B cell (primary cell): Measurements from ENCODE around the gene NFE2. TPM values are rescaled to one million over a fixed set of nuclear protein-coding genes. Genes with fewer than 3 reads are reported as not detected.

Experiments used
- ATAC-seq: fragments of 200-7000 bp; cut with Tn5 transposase; one replicate; pipeline ENCODE4 v1.10.0; 2021; ENCODE audit warnings: low read depth, mild to moderate bottlenecking, moderate number of reproducible peaks, moderate library complexity
- CTCF ChIA-PET: fragments of 350-600 bp; sonication (Branson Sonifier 250); formaldehyde crosslinking; loops from one replicate; lab custom pipeline; 2021; ENCODE audit warnings: antibody characterized with exemption, inconsistent platforms; lab: Charles Lee
- POLR2A ChIA-PET: fragments of 350-600 bp; sonication (Branson Sonifier 250); formaldehyde crosslinking; loops from one replicate; lab custom pipeline; 2021; ENCODE audit warnings: antibody characterized with exemption; lab: Charles Lee
- DNase-seq: peaks from one replicate; pipeline ENCODE4 v3.0.0; 2013
- H2AFZ ChIP-seq: 2 replicates; pipeline ENCODE4 v1.6.1; 2012; ENCODE audit warnings: mild to moderate bottlenecking, low read depth, low read length; ENCODE audit not compliant: insufficient read depth, poor library complexity, severe bottlenecking
- H3K27ac ChIP-seq, 2 donors: 1 replicate in 1 of 2; 2 replicates in 1 of 2; pipeline ENCODE4 v1.5.1; 2012 to 2013; ENCODE audit warnings: low read length in 2 of 2, mild to moderate bottlenecking in 2 of 2, moderate library complexity in 1 of 2
- H3K27me3 ChIP-seq, 4 experiments: fragments of 200-600 bp in 1 of 4; sonication (generic) in 1 of 4; replicated peaks in 1 of 4; 1 replicate in 2 of 4; 2 replicates in 2 of 4; pipeline versions ENCODE4 v1.6.1 to v1.7.0; 2013 to 2016; ENCODE audit warnings: low read length in 3 of 4, mild to moderate bottlenecking in 2 of 4, mixed read lengths in 1 of 4, moderate library complexity in 1 of 4; ENCODE audit not compliant: insufficient read depth in 4 of 4, control insufficient read depth in 3 of 4; ENCODE audit errors: control extremely low read depth in 1 of 4
- H3K36me3 ChIP-seq, 2 experiments: replicated peaks in 1 of 2; 1 replicate in 1 of 2; 2 replicates in 1 of 2; pipeline versions ENCODE4 v1.6.1 to v1.7.1; 2013; ENCODE audit warnings: low read length in 1 of 2; ENCODE audit not compliant: insufficient read depth in 2 of 2, control insufficient read depth in 1 of 2; ENCODE audit errors: control extremely low read depth in 1 of 2, extremely low read depth in 1 of 2
- H3K4me1 ChIP-seq, 2 donors: fragments of 200-600 bp in 1 of 2; sonication (generic) in 1 of 2; 1 replicate in 1 of 2; 2 replicates in 1 of 2; pipeline versions ENCODE4 v1.5.1 to v1.6.1; 2013 to 2017; ENCODE audit warnings: low read length in 2 of 2; ENCODE audit not compliant: control insufficient read depth in 2 of 2, insufficient read depth in 2 of 2
- H3K4me2 ChIP-seq: replicated peaks from 2 replicates; pipeline ENCODE3; 2012; ENCODE audit warnings: mild to moderate bottlenecking, low read depth, low read length; ENCODE audit not compliant: poor library complexity, severe bottlenecking
- H3K4me3 ChIP-seq, 5 experiments: fragments of 200-600 bp in 1 of 5; sonication (generic) in 1 of 5; 1 replicate in 3 of 5; 2 replicates in 2 of 5; pipeline versions ENCODE4 v1.5.1 to v1.7.0; 2011 to 2016; ENCODE audit warnings: low read length in 4 of 5, mild to moderate bottlenecking in 4 of 5, low read depth in 2 of 5, control low read depth in 1 of 5, moderate library complexity in 1 of 5; ENCODE audit not compliant: insufficient read depth in 1 of 5; ENCODE audit errors: control extremely low read depth in 1 of 5, extremely low read depth in 1 of 5
- H3K79me2 ChIP-seq: fragments of 200-600 bp; sonication (generic); one replicate; pipeline ENCODE4 v1.6.0; 2016; ENCODE audit warnings: low read length; ENCODE audit not compliant: control insufficient read depth, insufficient read depth
- H3K9ac ChIP-seq: fragments of 200-600 bp; sonication (generic); 2 replicates; pipeline ENCODE4 v1.6.1; 2017; ENCODE audit warnings: mild to moderate bottlenecking, low read length, moderate library complexity
- H3K9me3 ChIP-seq, 3 donors: one replicate each; pipeline versions ENCODE4 v1.6.1 to v1.7.1; 2013; ENCODE audit warnings: low read length in 2 of 3; ENCODE audit not compliant: control insufficient read depth in 2 of 3, insufficient read depth in 1 of 3; ENCODE audit errors: control extremely low read depth in 1 of 3
- H4K20me1 ChIP-seq: 2 replicates; pipeline ENCODE4 v1.6.0; 2012; ENCODE audit warnings: mild to moderate bottlenecking, low read length; ENCODE audit not compliant: insufficient read depth, control insufficient read depth, poor library complexity, severe bottlenecking
- H3K27ac Mint-ChIP-seq: one replicate; pipeline ENCODE4 v1.8.0; 2021; ENCODE audit warnings: mixed read lengths
- H3K27me3 Mint-ChIP-seq: one replicate; pipeline ENCODE4 v1.8.0; 2021; ENCODE audit warnings: mixed read lengths
- H3K4me1 Mint-ChIP-seq: one replicate; pipeline ENCODE4 v1.8.0; 2021; ENCODE audit warnings: mixed read lengths
- H3K4me3 Mint-ChIP-seq: one replicate; pipeline ENCODE4 v1.8.0; 2021; ENCODE audit warnings: mixed read lengths
- H3K9me3 Mint-ChIP-seq: one replicate; pipeline ENCODE4 v1.8.0; 2022; ENCODE audit warnings: mixed read lengths; ENCODE audit not compliant: insufficient read depth
- EZH2 ChIP-seq: IDR thresholded peaks from 2 replicates; pipeline ENCODE4 v1.6.1; 2012; ENCODE audit warnings: borderline replicate concordance, low read depth, mild to moderate bottlenecking, moderate library complexity, low read length; ENCODE audit not compliant: insufficient read depth, poor library complexity, severe bottlenecking
- WGBS: methylation state at CpG from one replicate; pipeline ENCODE4 v1.1.5; 2013; ENCODE audit warnings: missing lambda C conversion rate; ENCODE audit not compliant: insufficient coverage; 5-methylcytosine and 5-hydroxymethylcytosine counted together
- intact Hi-C: fragments of 100-400 bp; cut with micrococcal nuclease; formaldehyde crosslinking; loops from one replicate; pipeline ENCODE4 v1.10.0; 2022
- polyA plus RNA-seq: library from polyadenylated mRNA; depleted of rRNA; stranded (reverse); fragments of >200 nt; gene quantifications from 2 replicates; pipeline ENCODE4 v1.2.3, GENCODE V29; 2012
- total RNA-seq, 2 donors: library from RNA; stranded (reverse); fragments of 120-200 nt in 1 of 2; gene quantifications; 1 replicate in 1 of 2; 2 replicates in 1 of 2; pipeline versions ENCODE4 v1.2.3 to v1.2.4, GENCODE V29; 2013 to 2022
- TF ChIP-seq, protein P1 (sequence below): fragments of 200-600 bp; IDR thresholded peaks from one replicate; pipeline ENCODE4 v1.8.0; 2022; ENCODE audit warnings: antibody characterized with exemption, mild to moderate bottlenecking

NFE2 gene
- total and polyA plus RNA-seq, 2 donors (not counting 1 experiment from before 2014, with no cell fraction given), result 0.60 TPM; not detected in 1

DNA sequence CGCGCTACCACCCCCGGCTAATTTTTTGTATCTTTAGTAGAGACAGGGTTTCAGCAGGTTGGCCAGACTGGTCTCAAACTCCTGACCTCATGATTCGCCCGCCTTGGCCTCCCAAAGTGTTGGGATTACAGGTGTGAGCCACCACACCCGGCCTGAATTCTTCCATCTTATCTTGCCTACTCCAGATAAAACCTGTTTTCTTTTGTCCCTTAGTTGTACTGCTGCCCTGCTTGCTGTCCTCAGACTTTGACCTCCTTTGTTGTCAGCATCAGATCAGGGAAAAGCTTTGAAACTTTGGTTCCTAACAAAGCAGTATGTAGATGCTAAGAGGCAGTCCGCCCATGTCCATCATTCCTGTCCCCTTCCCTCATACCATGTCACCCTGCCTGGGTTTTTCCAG, 40.0 kb upstream of the NFE2 start:
- Histone ChIP-seq H3K9me3 (no peaks in the 10 kb centered on the region), H3K4me3 (no peak overlapping the region), H3K4me2 (no peak overlapping the region), H2AFZ (no peak overlapping the region), H3K9ac (no peak overlapping the region), H3K27ac (no peak overlapping the region), H3K79me2 (peaks cover 24% of the 10 kb centered on the region), H3K4me1 (peaks cover 6 to 8% of the 10 kb centered on the region in 2 donors), H3K27me3 (no peaks in the 10 kb centered on the region), H4K20me1 (peaks cover 17% of the 10 kb centered on the region), H3K36me3 (peaks cover 4 to 48% of the 10 kb centered on the region in 2 experiments)
- intact Hi-C loops, result no loop called here
- ATAC-seq (no peak), DNase-seq (no peak)
- POLR2A ChIA-PET, result no interaction called here
- 97% methylated on average over 4 of the region's 7 CpGs for WGBS
- Mint-ChIP-seq H3K4me3 (no peak overlapping the region), H3K27me3 (no peaks in the 10 kb centered on the region), H3K9me3 (no peaks in the 10 kb centered on the region), H3K4me1 (peaks cover 12% of the 10 kb centered on the region), H3K27ac (no peak overlapping the region)
- CTCF ChIA-PET, result interaction anchor here (0.7 to 1.7 kb wide), 5 partner anchors 16 to 99 kb away, joined by 3 to 6 read pairs (median 5); partner anchors contain the start of gene COPZ1
- TF ChIP-seq, protein P1, sequence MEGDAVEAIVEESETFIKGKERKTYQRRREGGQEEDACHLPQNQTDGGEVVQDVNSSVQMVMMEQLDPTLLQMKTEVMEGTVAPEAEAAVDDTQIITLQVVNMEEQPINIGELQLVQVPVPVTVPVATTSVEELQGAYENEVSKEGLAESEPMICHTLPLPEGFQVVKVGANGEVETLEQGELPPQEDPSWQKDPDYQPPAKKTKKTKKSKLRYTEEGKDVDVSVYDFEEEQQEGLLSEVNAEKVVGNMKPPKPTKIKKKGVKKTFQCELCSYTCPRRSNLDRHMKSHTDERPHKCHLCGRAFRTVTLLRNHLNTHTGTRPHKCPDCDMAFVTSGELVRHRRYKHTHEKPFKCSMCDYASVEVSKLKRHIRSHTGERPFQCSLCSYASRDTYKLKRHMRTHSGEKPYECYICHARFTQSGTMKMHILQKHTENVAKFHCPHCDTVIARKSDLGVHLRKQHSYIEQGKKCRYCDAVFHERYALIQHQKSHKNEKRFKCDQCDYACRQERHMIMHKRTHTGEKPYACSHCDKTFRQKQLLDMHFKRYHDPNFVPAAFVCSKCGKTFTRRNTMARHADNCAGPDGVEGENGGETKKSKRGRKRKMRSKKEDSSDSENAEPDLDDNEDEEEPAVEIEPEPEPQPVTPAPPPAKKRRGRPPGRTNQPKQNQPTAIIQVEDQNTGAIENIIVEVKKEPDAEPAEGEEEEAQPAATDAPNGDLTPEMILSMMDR, result no peak
- no peak for TF ChIP-seq EZH2

DNA sequence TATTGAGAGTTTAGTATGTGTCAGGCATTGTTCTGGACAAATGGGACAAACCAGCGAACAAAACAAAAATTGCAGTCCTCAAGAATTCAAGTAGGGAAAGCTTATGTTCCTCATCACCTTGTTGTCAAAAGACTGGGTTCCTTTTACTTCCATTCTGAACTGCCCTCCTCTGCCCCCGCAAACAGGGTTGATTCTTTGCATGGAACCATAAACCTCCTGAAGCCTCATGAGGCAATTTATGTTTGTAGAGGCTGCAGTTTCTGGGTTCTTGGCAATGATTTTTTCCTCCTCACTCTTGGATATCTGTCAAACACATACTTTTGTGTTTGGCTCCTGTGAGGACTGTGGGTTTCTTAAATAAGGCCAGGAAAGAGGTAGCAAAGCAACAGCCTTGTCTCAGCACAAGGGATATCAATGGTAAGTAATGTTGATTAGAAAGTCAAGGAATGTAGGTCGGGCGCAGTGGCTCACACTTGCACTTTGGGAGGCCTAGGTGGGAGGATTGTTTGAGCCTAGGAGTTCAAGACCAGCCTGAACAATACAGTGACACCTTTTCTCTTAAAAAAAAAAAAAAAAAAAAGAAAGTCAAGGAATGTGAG, 38.0 kb upstream of the NFE2 start:
- Histone ChIP-seq H3K79me2 (peaks cover 44% of the 10 kb centered on the region), H3K9ac (no peak overlapping the region), H3K9me3 (no peaks in the 10 kb centered on the region), H3K36me3 (peaks cover 4 to 36% of the 10 kb centered on the region in 2 experiments), H3K4me1 (no peaks in the 10 kb centered on the region), H3K4me2 (no peak overlapping the region), H2AFZ (no peak overlapping the region), H3K27me3 (no peaks in the 10 kb centered on the region), H4K20me1 (peaks cover 14% of the 10 kb centered on the region), H3K4me3 (no peak overlapping the region), H3K27ac (no peak overlapping the region)
- H3K4me3 Mint-ChIP-seq, result no peak overlapping the region
- intact Hi-C loops, result no loop called here
- ChIA-PET POLR2A (no interaction called here), CTCF (interaction anchor here (1.7 to 2.0 kb wide), 2 partner anchors 49 to 61 kb away, joined by 3 to 7 read pairs; no protein-coding TSS in a partner anchor)
- no CpG with 5 or more reads among the region's 4 CpGs for WGBS
- peaks cover 7% of the 10 kb centered on the region for H3K4me1 Mint-ChIP-seq
- H3K27me3 Mint-ChIP-seq, result no peaks in the 10 kb centered on the region
- ATAC-seq (no peak), DNase-seq (no peak)
- no peak for TF ChIP-seq EZH2
- TF ChIP-seq, protein P1, result no peak
- H3K9me3 Mint-ChIP-seq, result no peaks in the 10 kb centered on the region
- no peak overlapping the region for H3K27ac Mint-ChIP-seq
